KMS-11 (cell line): ENCODE data around the gene CPA4.

ENCODE experiments used
- H2AFZ ChIP-seq: fragments of 200-600 bp; sonication (generic); 2 replicates; pipeline ENCODE4 v1.6.1; 2016; ENCODE audit warnings: antibody characterized with exemption, mixed run types, low read depth
- H3K27ac ChIP-seq: fragments of 200-600 bp; sonication (generic); 2 replicates; pipeline ENCODE4 v1.6.1; 2016; ENCODE audit warnings: mild to moderate bottlenecking, mixed run types
- H3K27me3 ChIP-seq: fragments of 200-600 bp; sonication (generic); 2 replicates; pipeline ENCODE4 v1.6.1; 2017; ENCODE audit warnings: mild to moderate bottlenecking, low read depth, mixed run types, moderate library complexity; ENCODE audit not compliant: insufficient read depth
- H3K36me3 ChIP-seq: fragments of 200-600 bp; sonication (generic); 2 replicates; pipeline ENCODE4 v1.6.1; 2017; ENCODE audit warnings: mild to moderate bottlenecking, mixed run types; ENCODE audit not compliant: insufficient read depth
- H3K4me1 ChIP-seq: fragments of 200-600 bp; sonication (generic); 2 replicates; pipeline ENCODE4 v1.6.1; 2016; ENCODE audit warnings: mild to moderate bottlenecking, low read depth, mixed run types; ENCODE audit not compliant: poor library complexity, severe bottlenecking
- H3K4me2 ChIP-seq: fragments of 200-600 bp; sonication (generic); 2 replicates; pipeline ENCODE4 v1.7.0; 2016; ENCODE audit warnings: mild to moderate bottlenecking, mixed run types
- H3K4me3 ChIP-seq: fragments of 200-600 bp; sonication (generic); IDR thresholded peaks from 2 replicates; pipeline ENCODE4 v1.6.1; 2017; ENCODE audit warnings: low read depth, low read length, mixed read lengths; ENCODE audit not compliant: insufficient read depth
- H3K79me2 ChIP-seq: fragments of 200-600 bp; sonication (generic); 2 replicates; pipeline ENCODE4 v1.6.1; 2016; ENCODE audit warnings: low read depth, mixed run types; ENCODE audit not compliant: insufficient read depth
- H3K9ac ChIP-seq: fragments of 200-600 bp; sonication (generic); 2 replicates; pipeline ENCODE4 v1.6.1; 2016; ENCODE audit warnings: mild to moderate bottlenecking, mixed run types
- H4K20me1 ChIP-seq: fragments of 200-600 bp; sonication (generic); 2 replicates; pipeline ENCODE4 v1.6.1; 2016; ENCODE audit warnings: mild to moderate bottlenecking, mixed run types; ENCODE audit not compliant: insufficient read depth
- CTCF ChIP-seq: fragments of 200-600 bp; sonication (generic); conservative IDR thresholded peaks from 2 replicates; pipeline ENCODE4 v1.6.1; 2017; ENCODE audit warnings: low read depth, mild to moderate bottlenecking, antibody characterized with exemption, low read length, moderate library complexity, mixed read lengths

CPA4 gene

GRCh38 chr7:130302649-130303048, 9.7 kb downstream of the CPA4 start:
- Histone ChIP-seq H3K4me2 (no peak overlapping the region), H3K36me3 (no peaks in the 10 kb centered on the region), H3K79me2 (no peaks in the 10 kb centered on the region), H2AFZ (no peak overlapping the region), H4K20me1 (no peaks in the 10 kb centered on the region), H3K4me1 (no peaks in the 10 kb centered on the region), H3K27ac (no peak overlapping the region), H3K9ac (no peak overlapping the region), H3K4me3 (no peak overlapping the region), H3K27me3 (no peaks in the 10 kb centered on the region)
- no peak for TF ChIP-seq CTCF

GRCh38 chr7:130303127-130303526, 10.2 kb downstream of the CPA4 start:
- H3K27me3 ChIP-seq = no peaks in the 10 kb centered on the region
- no peak overlapping the region for H2AFZ ChIP-seq
- H4K20me1 ChIP-seq = no peaks in the 10 kb centered on the region
- H3K4me3 ChIP-seq = no peak overlapping the region
- no peaks in the 10 kb centered on the region for H3K36me3 ChIP-seq
- H3K9ac ChIP-seq = no peak overlapping the region
- no peaks in the 10 kb centered on the region for H3K79me2 ChIP-seq
- no peaks in the 10 kb centered on the region for H3K4me1 ChIP-seq
- H3K4me2 ChIP-seq = no peak overlapping the region
- no peak for TF ChIP-seq CTCF
- no peak overlapping the region for H3K27ac ChIP-seq

GRCh38 chr7:130303551-130303950, 10.6 kb downstream of the CPA4 start:
- H3K36me3 ChIP-seq = no peaks in the 10 kb centered on the region
- no peaks in the 10 kb centered on the region for H3K27me3 ChIP-seq
- H3K9ac ChIP-seq = no peak overlapping the region
- TF ChIP-seq CTCF = no peak
- H3K4me1 ChIP-seq = no peaks in the 10 kb centered on the region
- no peak overlapping the region for H2AFZ ChIP-seq
- H3K79me2 ChIP-seq = no peaks in the 10 kb centered on the region
- no peak overlapping the region for H3K4me3 ChIP-seq
- H4K20me1 ChIP-seq = no peaks in the 10 kb centered on the region
- H3K27ac ChIP-seq = no peak overlapping the region
- no peak overlapping the region for H3K4me2 ChIP-seq

GRCh38 chr7:130303982-130304381, 11.0 kb downstream of the CPA4 start:
- no peak overlapping the region for H3K4me2 ChIP-seq
- TF ChIP-seq CTCF = no peak
- no peaks in the 10 kb centered on the region for H4K20me1 ChIP-seq
- H3K9ac ChIP-seq = no peak overlapping the region
- H3K27me3 ChIP-seq = no peaks in the 10 kb centered on the region
- H3K4me3 ChIP-seq = no peak overlapping the region
- H3K27ac ChIP-seq = no peak overlapping the region
- no peaks in the 10 kb centered on the region for H3K36me3 ChIP-seq
- H3K4me1 ChIP-seq = no peaks in the 10 kb centered on the region
- H3K79me2 ChIP-seq = no peaks in the 10 kb centered on the region
- H2AFZ ChIP-seq = no peak overlapping the region

- Histone ChIP-seq H3K9ac (no peak overlapping the region), H2AFZ (no peak overlapping the region), H3K4me2 (no peak overlapping the region), H3K4me3 (no peak overlapping the region), H3K79me2 (no peaks in the 10 kb centered on the region), H3K27me3 (no peaks in the 10 kb centered on the region), H4K20me1 (no peaks in the 10 kb centered on the region), H3K27ac (no peak overlapping the region), H3K4me1 (no peaks in the 10 kb centered on the region), H3K36me3 (no peaks in the 10 kb centered on the region)
- TF ChIP-seq CTCF = no peak
Observed at GRCh38 chr7:130304878-130305277, 11.9 kb downstream of the CPA4 start.
